Measurements from ENCODE around the gene VSIG10L2.

VSIG10L2 gene

DNA sequence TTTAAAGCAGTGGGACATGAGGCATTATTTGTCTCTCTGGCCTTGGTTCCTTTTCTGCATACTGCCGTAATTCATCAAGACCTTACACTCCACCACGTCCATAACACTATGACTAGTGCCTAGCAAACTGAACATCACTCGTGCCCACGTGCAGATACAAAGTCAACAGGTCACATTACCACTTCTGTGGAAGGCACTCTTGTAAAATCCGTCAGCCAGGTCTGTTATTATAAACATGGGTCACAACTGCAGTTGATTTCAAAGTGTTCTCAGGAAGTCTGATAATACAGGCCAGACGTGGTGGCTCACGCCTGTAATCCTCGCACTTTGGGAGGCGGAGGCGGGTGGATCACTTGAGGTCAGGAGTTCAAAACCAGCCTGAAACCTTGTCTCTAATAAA, 14.1 kb downstream of the VSIG10L2 start:
- H3K4me3 Mint-ChIP-seq, result no peak overlapping the region
- H3K27me3 Mint-ChIP-seq (ENCODE audit: low read depth, poor library complexity), result no peaks in the 10 kb centered on the region
- no peak overlapping the region for H3K27ac Mint-ChIP-seq
- peaks cover 82% of the 10 kb centered on the region for H3K36me3 Mint-ChIP-seq (ENCODE audit: low read depth)
- no peak for TF ChIP-seq CTCF (IDR thresholded peaks at IDR 0.05)
- H3K4me1 Mint-ChIP-seq, result no peaks in the 10 kb centered on the region
- DNase-seq, result no peak
- peaks cover 23% of the 10 kb centered on the region for H3K9me3 Mint-ChIP-seq

DNA sequence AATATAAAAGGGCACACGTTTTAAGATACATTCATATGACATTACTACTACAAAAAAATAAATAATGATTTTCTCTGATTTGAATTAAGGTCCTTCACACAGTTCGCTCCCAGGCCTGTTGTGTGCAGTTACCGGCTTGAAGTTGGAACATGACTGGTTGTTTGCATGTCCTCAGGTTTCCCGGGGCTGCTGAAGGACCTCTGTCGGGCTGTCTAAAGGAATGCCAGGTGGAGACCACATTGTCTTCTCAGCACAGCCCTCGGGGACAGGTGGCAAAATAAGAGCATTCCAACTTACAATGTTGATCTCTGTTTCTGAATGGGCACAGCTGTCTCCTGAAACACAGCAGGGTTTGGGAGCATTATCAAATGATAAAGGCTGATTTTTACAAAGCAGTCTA, 14.9 kb downstream of the VSIG10L2 start:
- Mint-ChIP-seq H3K4me1 (no peaks in the 10 kb centered on the region), H3K4me3 (no peak overlapping the region), H3K27ac (no peak overlapping the region), H3K27me3 (ENCODE audit: low read depth, poor library complexity) (no peaks in the 10 kb centered on the region), H3K36me3 (ENCODE audit: low read depth) (peaks cover 85% of the 10 kb centered on the region), H3K9me3 (peaks cover 23% of the 10 kb centered on the region)
- no peak for DNase-seq
- TF ChIP-seq CTCF (IDR thresholded peaks at IDR 0.05), result no peak

DNA sequence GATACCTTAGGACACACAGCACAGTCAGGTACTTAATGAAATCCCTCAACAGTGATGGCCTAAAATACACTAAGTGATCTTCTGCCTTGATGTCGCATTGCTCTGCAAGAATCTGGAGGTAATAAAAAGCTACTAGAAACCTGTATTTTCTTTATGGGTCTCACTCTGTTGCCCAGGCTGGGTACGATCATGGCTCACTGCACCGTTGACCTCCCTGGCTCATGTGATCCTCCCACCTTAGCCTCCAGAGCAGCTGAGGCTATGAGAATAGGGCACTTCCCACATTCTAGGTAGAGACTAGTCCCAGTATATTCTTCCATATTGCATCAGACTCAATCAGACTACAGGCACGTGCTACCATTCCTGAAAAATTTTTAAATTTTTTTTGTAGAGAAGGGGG, 21.7 kb downstream of the VSIG10L2 start:
- Mint-ChIP-seq H3K27ac (no peak overlapping the region), H3K4me1 (peaks cover 5% of the 10 kb centered on the region), H3K36me3 (ENCODE audit: low read depth) (peaks cover 89% of the 10 kb centered on the region), H3K27me3 (ENCODE audit: low read depth, poor library complexity) (no peaks in the 10 kb centered on the region), H3K4me3 (no peak overlapping the region), H3K9me3 (peaks cover 15% of the 10 kb centered on the region)
- no peak for TF ChIP-seq CTCF (IDR thresholded peaks at IDR 0.05)
- no peak for DNase-seq

DNA sequence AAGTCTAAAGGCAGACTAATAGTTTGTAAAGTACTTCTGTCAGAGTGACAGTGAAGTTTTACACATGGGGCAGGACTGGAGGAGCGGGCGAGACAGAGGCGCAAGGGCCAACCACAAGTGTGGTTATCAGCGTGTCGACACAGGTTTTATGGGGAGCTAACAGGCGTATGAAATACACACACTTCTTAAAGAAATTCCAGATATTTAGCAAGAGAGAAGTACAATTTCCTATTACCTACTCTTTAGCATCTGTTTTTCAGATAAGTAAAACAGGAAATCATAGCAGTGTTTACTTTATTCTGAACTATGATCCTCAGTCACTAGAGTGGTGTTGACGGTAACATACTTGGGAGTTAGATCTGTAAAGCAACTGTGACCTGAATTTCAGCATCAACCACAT, 22.5 kb downstream of the VSIG10L2 start:
- no peaks in the 10 kb centered on the region for H3K27me3 Mint-ChIP-seq (ENCODE audit: low read depth, poor library complexity)
- H3K4me3 Mint-ChIP-seq, result no peak overlapping the region
- H3K4me1 Mint-ChIP-seq, result peaks cover 5% of the 10 kb centered on the region
- no peak for DNase-seq
- peaks cover 7% of the 10 kb centered on the region for H3K9me3 Mint-ChIP-seq
- no peak for TF ChIP-seq CTCF (IDR thresholded peaks at IDR 0.05)
- H3K27ac Mint-ChIP-seq, result peak overlapping the region; percentile 33
- peaks cover 88% of the 10 kb centered on the region for H3K36me3 Mint-ChIP-seq (ENCODE audit: low read depth)

DNA sequence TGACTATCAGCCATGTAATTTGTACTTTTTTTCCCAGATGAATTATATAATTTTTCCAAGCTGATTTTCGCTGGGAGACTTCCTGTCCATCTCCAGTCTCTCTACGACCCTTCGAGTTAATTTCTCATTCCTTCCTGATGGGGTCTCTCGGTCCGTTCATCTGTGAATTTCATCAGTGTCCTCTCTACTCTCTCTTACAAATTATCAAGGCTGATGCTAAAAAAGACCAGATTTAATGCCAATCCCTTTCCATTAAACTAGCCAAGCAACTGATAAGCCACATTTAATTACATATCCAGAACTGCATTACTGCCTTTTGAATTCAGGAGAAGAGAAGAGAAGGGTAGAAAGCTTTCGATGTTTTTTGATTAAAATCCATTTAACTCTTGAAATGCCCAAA, 25.8 kb downstream of the VSIG10L2 start:
- DNase-seq, result no peak

More for the DNA sequence above, 25.8 kb downstream of the VSIG10L2 start:
- Mint-ChIP-seq H3K4me3 (no peak overlapping the region), H3K36me3 (ENCODE audit: low read depth) (peaks cover 81% of the 10 kb centered on the region), H3K27ac (peak overlapping the region; percentile 31), H3K9me3 (no peaks in the 10 kb centered on the region), H3K27me3 (ENCODE audit: low read depth, poor library complexity) (no peaks in the 10 kb centered on the region), H3K4me1 (peaks cover 5% of the 10 kb centered on the region)
- no peak for TF ChIP-seq CTCF (IDR thresholded peaks at IDR 0.05)

Data from nephron progenitor cell (in vitro differentiated cells).